Endothelial cell of umbilical vein (primary cell): Measurements from ENCODE around the gene RABL6.

Experiments
- EZH2 ChIP-seq: IDR thresholded peaks from 2 replicates; pipeline ENCODE4 v1.6.1; 2012; ENCODE audit warnings: borderline replicate concordance, low read depth, mild to moderate bottlenecking, moderate library complexity, low read length, inconsistent platforms; ENCODE audit not compliant: severe bottlenecking
- MYC ChIP-seq: IDR thresholded peaks from one replicate; pipeline ENCODE4 v1.6.1; 2011; ENCODE audit warnings: mild to moderate bottlenecking, low read depth, low read length
- POLR2AphosphoS5 ChIP-seq: IDR thresholded peaks from 2 replicates; pipeline ENCODE4 v1.6.1; 2012; ENCODE audit warnings: low read depth, mild to moderate bottlenecking, control low read depth, low read length, moderate library complexity; ENCODE audit not compliant: insufficient read depth
- TF ChIP-seq, protein P1 (sequence below), 2 donors: IDR thresholded peaks; 1 replicate in 1 of 2; 2 replicates in 1 of 2; pipeline ENCODE4 v1.5.1; 2011; ENCODE audit warnings: low read length in 2 of 2, mild to moderate bottlenecking in 2 of 2, moderate library complexity in 2 of 2, control low read depth in 1 of 2, inconsistent platforms in 1 of 2, low read depth in 1 of 2; ENCODE audit not compliant: insufficient read depth in 1 of 2; ENCODE audit errors: extremely low read depth in 1 of 2
- TF ChIP-seq, protein P2 (sequence below): IDR thresholded peaks from 2 replicates; pipeline ENCODE4 v1.6.1; 2011; ENCODE audit not compliant: insufficient read depth, insufficient read length

GRCh38 chr9:136799854-136800657 is 7.7 kb upstream of the RABL6 start:
- TF ChIP-seq, protein P1, sequence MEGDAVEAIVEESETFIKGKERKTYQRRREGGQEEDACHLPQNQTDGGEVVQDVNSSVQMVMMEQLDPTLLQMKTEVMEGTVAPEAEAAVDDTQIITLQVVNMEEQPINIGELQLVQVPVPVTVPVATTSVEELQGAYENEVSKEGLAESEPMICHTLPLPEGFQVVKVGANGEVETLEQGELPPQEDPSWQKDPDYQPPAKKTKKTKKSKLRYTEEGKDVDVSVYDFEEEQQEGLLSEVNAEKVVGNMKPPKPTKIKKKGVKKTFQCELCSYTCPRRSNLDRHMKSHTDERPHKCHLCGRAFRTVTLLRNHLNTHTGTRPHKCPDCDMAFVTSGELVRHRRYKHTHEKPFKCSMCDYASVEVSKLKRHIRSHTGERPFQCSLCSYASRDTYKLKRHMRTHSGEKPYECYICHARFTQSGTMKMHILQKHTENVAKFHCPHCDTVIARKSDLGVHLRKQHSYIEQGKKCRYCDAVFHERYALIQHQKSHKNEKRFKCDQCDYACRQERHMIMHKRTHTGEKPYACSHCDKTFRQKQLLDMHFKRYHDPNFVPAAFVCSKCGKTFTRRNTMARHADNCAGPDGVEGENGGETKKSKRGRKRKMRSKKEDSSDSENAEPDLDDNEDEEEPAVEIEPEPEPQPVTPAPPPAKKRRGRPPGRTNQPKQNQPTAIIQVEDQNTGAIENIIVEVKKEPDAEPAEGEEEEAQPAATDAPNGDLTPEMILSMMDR (IDR thresholded peaks at IDR 0.05; ENCODE audit: extremely low read depth in 1 of 2, insufficient read depth in 1 of 2, low read depth in 1 of 2, low read length in 2 of 2), result no peak
- no peak for TF ChIP-seq POLR2AphosphoS5
- TF ChIP-seq, protein P2, sequence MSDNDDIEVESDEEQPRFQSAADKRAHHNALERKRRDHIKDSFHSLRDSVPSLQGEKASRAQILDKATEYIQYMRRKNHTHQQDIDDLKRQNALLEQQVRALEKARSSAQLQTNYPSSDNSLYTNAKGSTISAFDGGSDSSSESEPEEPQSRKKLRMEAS, result no peak
- no peak for TF ChIP-seq EZH2
- TF ChIP-seq MYC, result no peak
